Activated CD4-positive, alpha-beta T cell treated with anti-CD3 and anti-CD28 coated beads for 24 hours (primary cell): Measurements from ENCODE around the gene RHD.
"Not testable (repeated sequence)": the region's sequence is repeated elsewhere in the genome, so short reads cannot be mapped to it uniquely, and the experiment has no call there.

ENCODE experiments used
- DNase-seq, 2 donors: peaks; one replicate each; pipeline ENCODE4 v3.0.0-alpha.2; 2020; ENCODE audit warnings: low read depth in 2 of 2

RHD gene

GRCh38 chr1:25356441-25356840, 84.1 kb downstream of the RHD start:
- no peak for DNase-seq

DNA sequence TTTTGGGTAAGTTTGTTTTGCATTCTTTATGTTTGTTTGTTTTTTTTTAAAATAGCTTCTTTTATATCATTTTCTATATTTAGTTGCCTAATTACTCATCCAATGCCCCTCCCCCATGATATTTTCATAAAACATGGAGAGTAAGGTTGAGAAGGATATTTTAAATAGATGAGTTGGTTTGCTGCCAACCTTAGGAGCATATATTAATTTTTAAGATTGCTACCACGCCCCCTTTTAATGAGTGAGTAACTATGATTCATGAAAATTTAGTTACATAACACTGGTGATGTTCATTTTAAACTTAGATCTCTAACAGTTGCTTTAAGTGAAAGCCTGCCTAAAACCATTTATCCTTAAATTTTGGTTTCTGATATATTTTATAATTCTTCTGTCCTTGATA, 84.5 kb downstream of the RHD start:
- no peak for DNase-seq

DNA sequence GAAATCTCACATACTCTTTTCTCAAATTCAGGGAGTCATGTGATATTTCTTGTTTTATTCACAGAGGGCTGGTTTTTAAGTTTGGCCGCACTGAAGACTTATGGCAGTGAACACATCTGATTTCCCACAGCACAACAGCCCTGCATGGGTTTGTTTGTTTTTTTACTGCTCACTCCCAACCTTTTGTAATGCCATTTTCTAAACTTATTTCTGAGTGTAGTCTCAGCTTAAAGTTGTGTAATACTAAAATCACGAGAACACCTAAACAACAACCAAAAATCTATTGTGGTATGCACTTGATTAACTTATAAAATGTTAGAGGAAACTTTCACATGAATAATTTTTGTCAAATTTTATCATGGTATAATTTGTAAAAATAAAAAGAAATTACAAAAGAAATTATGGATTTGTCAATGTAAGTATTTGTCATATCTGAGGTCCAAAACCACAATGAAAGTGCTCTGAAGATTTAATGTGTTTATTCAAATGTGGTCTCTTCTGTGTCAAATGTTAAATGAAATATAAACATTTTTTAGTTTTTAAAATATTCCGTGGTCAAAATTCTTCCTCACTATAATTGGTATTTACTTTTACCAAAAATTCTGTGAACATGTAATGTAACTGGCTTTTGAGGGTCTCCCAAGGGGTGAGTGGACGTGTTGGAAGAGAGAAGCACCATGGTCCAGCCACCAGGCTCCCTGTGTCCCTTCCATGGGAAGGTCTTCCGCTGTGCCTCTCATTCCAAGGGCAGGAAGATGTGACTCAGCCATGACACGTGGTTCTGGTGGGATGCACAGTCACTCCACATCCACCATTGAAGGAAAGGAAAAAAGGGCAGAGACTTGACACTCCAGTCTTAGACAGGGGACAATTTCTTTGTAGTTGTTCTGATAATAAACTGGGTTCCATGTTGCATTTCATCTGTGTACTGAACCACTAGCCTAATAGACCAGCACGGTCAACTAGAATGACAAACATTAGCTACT, 88.6 kb downstream of the RHD start:
- DNase-seq, result no peak

DNA sequence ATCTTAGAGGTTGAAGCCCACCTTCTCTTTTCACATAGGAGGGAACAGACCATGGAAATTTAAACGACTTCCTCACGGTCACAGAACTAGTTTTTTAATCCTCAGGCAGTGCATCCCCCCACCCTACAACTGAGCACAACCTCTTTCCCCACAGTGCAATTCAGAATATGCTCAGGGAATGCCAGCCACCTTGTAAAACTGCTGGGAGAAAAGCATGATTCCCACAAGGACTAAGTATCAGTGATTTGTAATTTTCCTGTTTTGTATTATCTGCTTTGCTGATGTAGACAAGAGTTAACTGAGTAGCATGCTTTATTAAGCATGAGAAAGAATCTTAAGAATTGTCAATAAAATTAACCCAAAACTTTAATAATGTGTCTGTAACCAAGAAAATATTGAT, 89.6 kb downstream of the RHD start:
- no peak for DNase-seq

DNA sequence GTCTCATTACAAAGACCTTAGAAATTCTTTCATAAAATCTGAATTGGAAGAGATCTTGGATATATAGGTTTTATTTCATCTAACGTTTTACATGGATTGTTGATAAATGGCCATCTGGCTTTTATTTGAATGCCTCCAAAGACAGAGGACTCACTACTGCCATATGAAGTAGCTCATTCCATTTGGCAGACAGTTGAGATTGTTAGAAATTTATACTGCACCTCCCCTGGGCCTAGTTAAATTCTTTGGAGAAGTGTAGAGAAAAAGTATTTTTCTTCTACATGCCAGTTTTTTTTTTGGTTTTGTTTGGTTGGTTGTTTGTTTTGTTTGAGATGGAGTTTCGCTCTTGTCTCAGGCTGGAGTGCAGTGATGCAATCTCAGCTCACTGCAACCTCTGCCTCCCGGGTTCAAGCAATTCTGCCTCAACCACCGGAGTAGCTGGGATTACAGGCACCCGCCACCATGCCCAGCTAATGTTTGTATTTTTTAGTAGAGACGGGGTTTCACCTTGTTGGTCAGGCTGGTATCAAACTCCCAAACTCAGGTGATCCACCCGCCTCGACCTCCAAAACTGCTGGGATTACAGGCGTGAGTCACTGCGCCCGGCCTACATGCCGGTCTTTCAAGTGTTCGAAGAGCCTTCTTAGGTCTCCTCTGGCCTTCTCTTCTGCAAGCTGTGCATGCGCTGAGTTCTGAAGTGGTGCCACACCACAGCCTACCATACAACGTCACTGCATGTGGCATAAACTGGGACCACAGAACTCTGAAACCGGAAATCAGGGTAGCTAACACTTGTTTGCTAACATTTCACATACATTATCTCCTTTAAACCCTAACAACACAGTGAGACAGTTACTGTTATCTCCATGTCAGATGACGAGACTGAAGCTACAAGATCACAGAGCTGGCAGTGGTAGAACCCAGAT, 90.6 kb downstream of the RHD start:
- DNase-seq, result not testable (repeated sequence)

- DNase-seq, result no peak
Observed at GRCh38 chr1:25369241-25369640, 96.9 kb downstream of the RHD start.

DNA sequence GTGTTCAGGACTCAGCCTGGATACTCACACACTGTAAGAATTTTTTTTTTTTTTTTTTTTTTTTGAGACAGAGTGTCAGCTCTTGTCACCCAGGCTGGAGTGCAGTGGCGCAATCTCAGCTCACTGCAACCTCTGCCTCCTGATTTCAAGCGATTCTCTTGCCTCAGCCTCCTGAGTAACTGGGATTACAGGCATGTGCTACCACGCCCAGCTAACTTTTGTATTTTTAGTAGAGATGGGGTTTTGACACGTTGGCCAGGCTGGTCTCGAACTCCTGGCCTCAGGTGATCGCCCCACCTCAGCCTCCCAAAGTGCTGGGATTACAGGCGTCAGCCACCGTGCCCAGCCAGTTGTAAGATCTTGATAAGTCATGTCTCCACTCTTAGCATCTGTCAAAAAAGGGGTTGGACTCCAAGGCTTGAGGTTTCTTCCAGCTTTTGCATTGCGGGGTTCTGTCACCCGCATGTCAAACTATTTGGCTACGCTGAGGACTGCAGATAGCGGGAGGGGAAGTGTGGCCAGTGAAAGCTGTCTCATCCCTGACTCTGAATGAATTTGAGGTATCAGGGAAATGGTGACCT, 97.5 kb downstream of the RHD start:
- not testable (repeated sequence) for DNase-seq

- DNase-seq, result not testable (repeated sequence)
Observed at GRCh38 chr1:25371757-25372156, 99.4 kb downstream of the RHD start.

- DNase-seq, result not testable (repeated sequence)
Observed at GRCh38 chr1:25378367-25378766, 106.1 kb downstream of the RHD start.
